K562 treated with DMSO at 1 percent for 48 hours (cell line): ENCODE measurements around the gene UBTD2. TPM values are rescaled to one million over a fixed set of nuclear protein-coding genes. Genes with fewer than 3 reads are reported as not detected.

Experiments
- total RNA-seq: library from RNA; unstranded; fragments of 300-600 nt; gene quantifications from 2 replicates; pipeline ENCODE4 v1.2.3, GENCODE V29; 2022; ENCODE audit warnings: low replicate concordance; ENCODE audit errors: extremely low read depth

UBTD2 gene, protein sequence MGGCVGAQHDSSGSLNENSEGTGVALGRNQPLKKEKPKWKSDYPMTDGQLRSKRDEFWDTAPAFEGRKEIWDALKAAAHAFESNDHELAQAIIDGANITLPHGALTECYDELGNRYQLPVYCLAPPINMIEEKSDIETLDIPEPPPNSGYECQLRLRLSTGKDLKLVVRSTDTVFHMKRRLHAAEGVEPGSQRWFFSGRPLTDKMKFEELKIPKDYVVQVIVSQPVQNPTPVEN
- total RNA-seq: not detected in 2 replicates

DNA sequence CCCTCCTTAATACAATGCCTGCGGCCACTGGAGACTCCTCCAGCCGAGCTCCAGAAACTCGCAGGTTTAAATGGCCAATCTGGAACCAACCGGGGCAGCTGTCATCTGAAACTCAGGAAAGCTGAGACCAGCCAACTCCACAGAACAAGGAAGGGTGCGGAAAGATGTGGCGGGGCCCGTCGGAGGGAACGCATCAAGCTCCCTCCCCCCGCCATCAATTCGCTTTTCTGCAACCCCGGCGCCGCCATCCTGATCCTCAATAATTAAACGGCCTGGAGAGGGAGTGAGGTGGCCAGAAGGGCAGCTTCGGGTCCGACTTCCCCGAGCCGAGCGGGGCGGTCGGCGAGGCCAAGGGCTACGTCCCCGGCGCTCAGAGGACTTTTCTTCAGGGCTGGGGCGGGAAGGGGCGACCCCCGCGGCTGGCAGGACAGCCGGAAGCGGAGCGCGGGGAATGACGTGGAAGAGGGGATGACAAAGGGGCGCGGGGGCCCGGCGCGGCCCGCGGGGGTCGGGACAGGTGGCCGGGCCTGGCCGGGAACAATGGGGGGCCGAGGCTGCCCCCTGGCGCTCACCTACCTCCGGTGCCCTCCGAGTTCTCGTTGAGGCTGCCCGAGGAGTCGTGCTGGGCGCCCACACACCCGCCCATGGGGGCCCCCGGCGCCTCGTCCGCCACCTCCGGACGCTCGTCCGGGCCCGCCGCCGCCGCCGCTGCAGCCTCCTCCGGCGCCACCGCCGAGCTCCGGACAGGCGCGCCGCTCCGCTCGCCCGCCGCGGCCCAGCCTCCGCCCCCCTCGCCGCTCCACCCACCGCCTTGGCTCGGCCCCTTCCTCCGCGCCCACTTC, at the start of gene UBTD2:
Gene UBTD2, minus strand, starts transcription at position 745 of the 842 bp plus-strand sequence. Its CDS starts 99 bp downstream, at position 646.

DNA sequence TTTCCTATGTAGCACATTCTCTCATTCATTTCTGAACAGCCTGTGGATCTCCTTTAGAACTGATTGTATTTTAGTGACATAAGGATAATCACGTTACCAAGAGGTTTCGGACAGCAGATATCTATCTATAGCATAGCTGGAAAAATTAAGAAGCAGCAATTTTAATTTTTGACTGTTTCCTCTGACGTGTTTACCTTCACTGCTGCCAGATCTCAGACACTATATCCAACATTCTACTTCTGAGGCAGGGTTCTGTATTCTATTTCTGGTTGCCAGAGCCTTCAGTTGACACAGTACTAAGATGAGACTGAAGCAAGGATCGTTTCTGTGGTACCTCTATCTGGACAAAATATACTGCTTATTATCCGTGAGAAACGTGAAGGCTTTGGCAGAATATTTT, 89.7 kb downstream of the UBTD2 start, which contains the start of gene EFCAB9:
Gene EFCAB9, plus strand, starts transcription at position 301 of the 400 bp plus-strand sequence. Its CDS starts 1 bp downstream, at position 302.

DNA sequence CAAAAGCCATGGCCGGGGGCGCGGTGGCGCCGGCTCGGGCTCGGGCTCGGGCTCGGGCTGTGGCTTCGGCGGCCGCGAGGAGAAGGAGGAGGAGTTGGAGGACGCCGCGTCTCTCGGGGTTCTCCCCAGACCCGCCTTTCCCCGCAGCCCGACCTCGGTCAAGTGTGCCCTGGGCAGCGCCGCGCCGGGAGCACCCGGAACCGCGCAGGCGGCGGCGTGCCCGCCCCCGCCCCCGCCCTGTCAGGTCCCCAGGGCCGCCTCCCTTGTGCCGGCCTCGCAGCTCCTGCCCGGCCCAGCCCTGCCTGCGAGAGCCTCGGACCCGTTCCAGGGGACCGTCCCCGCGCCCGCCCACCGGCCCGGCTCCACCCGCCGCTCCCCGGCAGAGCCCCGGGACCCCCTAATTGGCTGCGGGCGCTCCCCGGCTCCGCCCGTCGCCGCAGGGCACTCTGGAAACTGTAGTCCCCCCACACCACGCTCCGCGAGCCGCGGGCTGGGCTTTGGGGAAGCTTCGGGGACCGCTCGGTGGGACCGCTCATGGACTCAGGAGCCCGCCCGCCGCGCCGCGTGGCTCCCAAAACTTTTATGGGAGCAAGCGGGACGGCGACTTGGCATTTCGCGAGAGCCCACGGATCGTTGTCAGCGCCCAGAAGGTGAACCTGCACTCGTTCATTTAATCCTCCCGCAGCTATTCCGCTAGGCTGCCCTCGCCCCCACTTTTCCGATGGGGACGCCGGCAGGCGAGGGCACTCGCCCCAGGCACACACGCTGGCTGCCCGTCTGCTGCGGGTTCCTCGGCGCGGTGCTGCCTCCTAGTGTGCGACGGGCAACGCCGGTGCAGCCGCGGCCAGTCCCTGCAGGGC, 95.3 kb downstream of the UBTD2 start, which contains the start of gene STK10:
Gene STK10, minus strand, starts transcription at position 192 of the 860 bp plus-strand sequence. Its CDS starts 182 bp downstream, at position 10.

Other genes starting within 250 kb of the UBTD2 start
- not detected in 2 replicates for gene STK10, start 95.5 kb downstream of the UBTD2 start, total RNA-seq
- not detected in 2 replicates for gene EFCAB9, start 89.6 kb downstream of the UBTD2 start, total RNA-seq
- not detected in 2 replicates for gene SH3PXD2B, start 170.8 kb upstream of the UBTD2 start, total RNA-seq